SKM-1 (cell line): Measurements from ENCODE around the gene APOM.

Source experiments
- DNase-seq: peaks from one replicate; lab custom pipeline; 2025; ENCODE audit not compliant: unreplicated experiment; lab: John Stamatoyannopoulos, UW

APOM gene

GRCh38 chr6:31630177-31630934 lies 25.3 kb upstream of the APOM start:
- DNase-seq, result no peak

- no peak for DNase-seq
Observed at GRCh38 chr6:31631209-31631608, 24.5 kb upstream of the APOM start.

GRCh38 chr6:31631681-31632278 lies 23.9 kb upstream of the APOM start:
- no peak for DNase-seq

- DNase-seq, result no peak
Observed at GRCh38 chr6:31632279-31632946, 23.3 kb upstream of the APOM start.

GRCh38 chr6:31633447-31633846 lies 22.2 kb upstream of the APOM start:
- DNase-seq, result no peak

- DNase-seq, result no peak
Observed at GRCh38 chr6:31634131-31634530, 21.6 kb upstream of the APOM start.

GRCh38 chr6:31634969-31635575 lies 20.6 kb upstream of the APOM start:
- no peak for DNase-seq

- DNase-seq, result no peak
Observed at GRCh38 chr6:31636698-31637596, 18.7 kb upstream of the APOM start.

GRCh38 chr6:31639043-31639442 lies 16.7 kb upstream of the APOM start:
- DNase-seq, result no peak

- DNase-seq, result no peak
Observed at GRCh38 chr6:31639449-31639861, 16.2 kb upstream of the APOM start.

GRCh38 chr6:31640612-31641011 lies 15.1 kb upstream of the APOM start:
- DNase-seq, result no peak

GRCh38 chr6:31641370-31641769 lies 14.3 kb upstream of the APOM start:
- DNase-seq, result no peak

GRCh38 chr6:31642798-31643570 lies 12.7 kb upstream of the APOM start:
- no peak for DNase-seq

GRCh38 chr6:31643818-31644454 lies 11.8 kb upstream of the APOM start:
- DNase-seq, result no peak

GRCh38 chr6:31645325-31645724 lies 10.4 kb upstream of the APOM start:
- no peak for DNase-seq

GRCh38 chr6:31651602-31652191 lies 4.0 kb upstream of the APOM start:
- DNase-seq, result peak; percentile 45

GRCh38 chr6:31652925-31653724 lies 2.6 kb upstream of the APOM start:
- DNase-seq, result peak; percentile 97

- no peak for DNase-seq
Observed at GRCh38 chr6:31654574-31655348, 933 bp upstream of the APOM start.
